HepG2 (cell line): ENCODE data around the gene KCTD1. TPM values are rescaled to one million over a fixed set of nuclear protein-coding genes. Genes with fewer than 3 reads are reported as not detected.

Experiments used
- ATAC-seq: fragments of 200-7000 bp; cut with Tn5 transposase; 3 replicates; pipeline ENCODE4 v1.9.1; 2020; ENCODE audit warnings: mild to moderate bottlenecking, moderate library complexity
- BruUV-seq: library from RNA; stranded (reverse); fragments of 400-500 nt; replicated peaks from 2 replicates; lab custom pipeline; 2021; lab: Mats Ljungman, UMichigan
- CTCF ChIA-PET: fragments of 300-600 bp; formaldehyde crosslinking; extraction: SDS; loops from one replicate; lab custom pipeline; 2021; ENCODE audit warnings: low total read pairs, inconsistent platforms, low intra/inter-chr PET ratio; lab: Yijun Ruan, JAX
- POLR2A ChIA-PET: fragments of 350-600 bp; sonication (Branson Sonifier 250); formaldehyde crosslinking; loops from one replicate; lab custom pipeline; 2020; ENCODE audit warnings: antibody characterized with exemption, inconsistent platforms; lab: Yijun Ruan, JAX
- DNase-seq: peaks from one replicate; pipeline ENCODE4 v3.0.0-alpha.2; 2015; ENCODE audit warnings: low spot score
- FAIRE-seq: peaks from 3 replicates; lab custom pipeline; 2011; peaks lifted over from hg19 to GRCh38; lab: Jason Lieb, UNC
- H2AFZ ChIP-seq: one replicate; pipeline ENCODE4 v1.6.1; 2011; ENCODE audit warnings: low read length, inconsistent platforms
- H3K27ac ChIP-seq: fragments of 300-600 bp; 3 replicates; pipeline ENCODE4 v1.8.0; 2011; ENCODE audit warnings: mixed run types, mild to moderate bottlenecking, mixed read lengths, low read length, inconsistent platforms; ENCODE audit not compliant: insufficient read depth; ENCODE audit errors: extremely low read length
- H3K27me3 ChIP-seq, 2 experiments: fragments of 200-600 bp in 1 of 2; 2 replicates in 1 of 2; 3 replicates in 1 of 2; pipeline versions ENCODE4 v1.6.0 to v1.8.0; 2011; ENCODE audit warnings: low read length in 2 of 2, mild to moderate bottlenecking in 2 of 2, moderate library complexity in 2 of 2, inconsistent platforms in 1 of 2; ENCODE audit not compliant: insufficient read depth in 2 of 2, control insufficient read depth in 1 of 2
- H3K36me3 ChIP-seq, 2 experiments: fragments of 200-600 bp in 1 of 2; replicated peaks in 1 of 2; 2 replicates in 1 of 2; 3 replicates in 1 of 2; pipeline versions ENCODE4 v1.5.1 to v1.8.0; 2011; ENCODE audit warnings: low read length in 2 of 2, inconsistent platforms in 1 of 2; ENCODE audit not compliant: insufficient read depth in 2 of 2, control insufficient read depth in 1 of 2
- H3K4me1 ChIP-seq: 2 replicates; pipeline ENCODE4 v1.5.1; 2012; ENCODE audit warnings: low read length, inconsistent platforms; ENCODE audit not compliant: insufficient read depth
- H3K4me2 ChIP-seq: 2 replicates; pipeline ENCODE4 v1.6.0; 2011; ENCODE audit warnings: low read depth, low read length, inconsistent platforms
- H3K4me3 ChIP-seq, 3 experiments: fragments of 200-600 bp in 1 of 3; sonication (generic), shearing (Covaris generic) in 1 of 3; replicated peaks in 1 of 3; 2 replicates each; pipeline ENCODE4 v1.5.1; 2011 to 2016; ENCODE audit warnings: low read length in 3 of 3, inconsistent platforms in 2 of 3, low read depth in 2 of 3, mild to moderate bottlenecking in 2 of 3, control low read depth in 1 of 3, mixed read lengths in 1 of 3; ENCODE audit not compliant: insufficient read depth in 1 of 3
- H3K79me2 ChIP-seq: one replicate; pipeline ENCODE4 v1.6.1; 2011; ENCODE audit warnings: low read length, inconsistent platforms; ENCODE audit not compliant: insufficient read depth
- H3K9ac ChIP-seq: 2 replicates; pipeline ENCODE4 v1.6.0; 2011; ENCODE audit warnings: mild to moderate bottlenecking, low read depth, low read length, inconsistent platforms; ENCODE audit not compliant: insufficient read depth
- H3K9me3 ChIP-seq: 2 replicates; pipeline ENCODE4 v1.5.1; 2012; ENCODE audit warnings: mild to moderate bottlenecking, low read length
- H4K20me1 ChIP-seq: 2 replicates; pipeline ENCODE4 v1.6.0; 2011; ENCODE audit warnings: inconsistent platforms, mild to moderate bottlenecking, low read length, moderate library complexity; ENCODE audit not compliant: insufficient read depth
- CBX1 ChIP-seq: IDR thresholded peaks from one replicate; pipeline ENCODE4 v1.6.1; 2016; ENCODE audit warnings: antibody characterized with exemption, low read depth
- CC2D1A ChIP-seq: sonication (generic); formaldehyde crosslinking; IDR thresholded peaks from 2 replicates; pipeline ENCODE4 v1.8.1; 2023; ENCODE audit warnings: mild to moderate bottlenecking, missing genetic modification reagents
- GFI1 ChIP-seq: sonication (generic); formaldehyde crosslinking; IDR thresholded peaks from 2 replicates; pipeline ENCODE4 v1.5.0; 2020; ENCODE audit warnings: missing genetic modification reagents, mild to moderate bottlenecking, borderline replicate concordance
- HDAC6 ChIP-seq: fragments of 200-600 bp; sonication (generic); IDR thresholded peaks from 2 replicates; pipeline ENCODE4 v1.7.0; 2017; ENCODE audit warnings: mild to moderate bottlenecking, antibody characterized with exemption, low read length, low read depth
- KDM2A ChIP-seq: sonication (generic); formaldehyde crosslinking; IDR thresholded peaks from 2 replicates; pipeline ENCODE4 v1.4.0; 2020; ENCODE audit warnings: low read depth, missing genetic modification reagents, borderline replicate concordance
- PAXIP1 ChIP-seq: sonication (generic); formaldehyde crosslinking; conservative IDR thresholded peaks from 2 replicates; pipeline ENCODE4 v1.4.0; 2020; ENCODE audit warnings: mild to moderate bottlenecking, missing genetic modification reagents, moderate library complexity
- PPARG ChIP-seq: conservative IDR thresholded peaks from 2 replicates; pipeline ENCODE4 v1.6.1; 2016; ENCODE audit warnings: missing biosample characterization, missing genetic modification reagents
- ZBTB7A ChIP-seq: sonication (generic); formaldehyde crosslinking; IDR thresholded peaks from 2 replicates; pipeline ENCODE4 v1.8.0; 2022; ENCODE audit warnings: mild to moderate bottlenecking, missing genetic modification reagents
- WGBS: methylation state at CpG from one replicate; pipeline ENCODE4 v1.1.6; 2017; ENCODE audit warnings: low lambda C conversion rate; 5-methylcytosine and 5-hydroxymethylcytosine counted together
- in situ Hi-C: cut with HindIII; loops from 2 replicates; pipeline ENCODE4 v1.10.0; 2017; ENCODE audit warnings: low pct_unique_long_range_greater_than_20kb; ENCODE audit not compliant: extremely low pct_ligation_motif_present
- intact Hi-C: fragments of 100-400 bp; cut with micrococcal nuclease; formaldehyde crosslinking; loops from one replicate; pipeline ENCODE4 v1.10.0; 2022; ENCODE audit not compliant: unreplicated experiment
- polyA plus RNA-seq, 8 experiments: library from polyadenylated mRNA; depleted of rRNA in 3 of 8; stranded (reverse) in 7 of 8; unstranded in 1 of 8; fragments of >200 nt; fragmentation: Illumina TruSeq in 4 of 8; extraction: Trizol in 4 of 8; gene quantifications; 2 replicates each; pipeline versions ENCODE4 v1.2.1 to v1.2.3, GENCODE V29; 2011 to 2016; ENCODE audit warnings: low read depth in 4 of 8, missing spikeins in 1 of 8, mixed read lengths in 1 of 8; ENCODE audit not compliant: insufficient read depth in 1 of 8
- total RNA-seq, 5 experiments: library from RNA; depleted of rRNA; stranded (reverse); fragments of >200 nt; fragmentation: Illumina TruSeq; extraction: Trizol; gene quantifications; 2 replicates each; pipeline ENCODE4 v1.2.3, GENCODE V29; 2016; ENCODE audit warnings: low read depth in 1 of 5
- TF ChIP-seq, protein P1 (sequence below): sonication (generic); formaldehyde crosslinking; IDR thresholded peaks from 2 replicates; pipeline ENCODE4 v1.4.0; 2020; ENCODE audit warnings: mild to moderate bottlenecking, missing genetic modification reagents
- TF ChIP-seq, protein P2 (sequence below): sonication (generic); formaldehyde crosslinking; IDR thresholded peaks from 2 replicates; pipeline ENCODE4 v1.5.0; 2020; ENCODE audit warnings: missing genetic modification reagents, mild to moderate bottlenecking, borderline replicate concordance
- TF ChIP-seq, protein P3 (sequence below): sonication (generic); formaldehyde crosslinking; IDR thresholded peaks from 2 replicates; pipeline ENCODE4 v1.5.0; 2020; ENCODE audit warnings: missing genetic modification reagents
- TF ChIP-seq, protein P4 (sequence below): sonication (generic); formaldehyde crosslinking; IDR thresholded peaks from 2 replicates; pipeline ENCODE4 v1.4.0; 2020; ENCODE audit warnings: missing genetic modification reagents

The KCTD1 gene
- total and polyA plus RNA-seq, 2 of the 13 experiments (the other 11 are each of a cell fraction or from before 2014, with no cell fraction given) = 2.7 to 6.8 TPM

- TF ChIP-seq, protein P1, sequence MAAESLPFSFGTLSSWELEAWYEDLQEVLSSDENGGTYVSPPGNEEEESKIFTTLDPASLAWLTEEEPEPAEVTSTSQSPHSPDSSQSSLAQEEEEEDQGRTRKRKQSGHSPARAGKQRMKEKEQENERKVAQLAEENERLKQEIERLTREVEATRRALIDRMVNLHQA (CRISPR knock-in tag) = no peak
- TF ChIP-seq PAXIP1 (CRISPR knock-in tag) = no peak
- no peak for TF ChIP-seq GFI1 (CRISPR knock-in tag)
- TF ChIP-seq, protein P2, sequence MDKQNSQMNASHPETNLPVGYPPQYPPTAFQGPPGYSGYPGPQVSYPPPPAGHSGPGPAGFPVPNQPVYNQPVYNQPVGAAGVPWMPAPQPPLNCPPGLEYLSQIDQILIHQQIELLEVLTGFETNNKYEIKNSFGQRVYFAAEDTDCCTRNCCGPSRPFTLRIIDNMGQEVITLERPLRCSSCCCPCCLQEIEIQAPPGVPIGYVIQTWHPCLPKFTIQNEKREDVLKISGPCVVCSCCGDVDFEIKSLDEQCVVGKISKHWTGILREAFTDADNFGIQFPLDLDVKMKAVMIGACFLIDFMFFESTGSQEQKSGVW (CRISPR knock-in tag) = no peak
- no peak for TF ChIP-seq HDAC6
- TF ChIP-seq, protein P3, sequence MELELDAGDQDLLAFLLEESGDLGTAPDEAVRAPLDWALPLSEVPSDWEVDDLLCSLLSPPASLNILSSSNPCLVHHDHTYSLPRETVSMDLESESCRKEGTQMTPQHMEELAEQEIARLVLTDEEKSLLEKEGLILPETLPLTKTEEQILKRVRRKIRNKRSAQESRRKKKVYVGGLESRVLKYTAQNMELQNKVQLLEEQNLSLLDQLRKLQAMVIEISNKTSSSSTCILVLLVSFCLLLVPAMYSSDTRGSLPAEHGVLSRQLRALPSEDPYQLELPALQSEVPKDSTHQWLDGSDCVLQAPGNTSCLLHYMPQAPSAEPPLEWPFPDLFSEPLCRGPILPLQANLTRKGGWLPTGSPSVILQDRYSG (CRISPR knock-in tag) = no peak
Measured at GRCh38 chr18:26502823-26503222, 45.5 kb downstream of the KCTD1 start (continued).

DNA sequence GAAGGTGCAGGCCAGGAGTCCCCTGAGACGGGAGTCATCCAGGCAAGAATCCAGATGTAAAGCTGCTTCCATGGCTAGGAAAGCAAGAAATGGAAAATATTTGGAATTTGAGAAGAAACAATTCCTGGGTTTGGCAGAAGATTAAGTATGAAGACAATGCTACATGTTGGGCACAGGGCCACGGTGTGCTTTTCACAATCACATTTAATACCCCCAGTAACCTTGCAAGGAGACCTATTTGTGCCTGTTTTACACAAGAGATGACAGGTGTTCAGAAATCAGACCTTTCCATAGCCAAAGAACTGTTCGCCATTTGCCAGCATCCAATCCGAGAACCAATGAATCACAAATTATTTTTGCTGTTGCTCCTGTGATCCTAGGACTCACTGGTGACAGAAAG lies 50.5 kb downstream of the KCTD1 start:
- Histone ChIP-seq H3K27ac (no peak overlapping the region), H3K9ac (no peak overlapping the region), H4K20me1 (no peaks in the 10 kb centered on the region), H3K27me3 (no peaks in the 10 kb centered on the region), H3K4me2 (no peak overlapping the region), H3K9me3 (no peaks in the 10 kb centered on the region), H3K4me3 (no peak overlapping the region), H2AFZ (no peak overlapping the region), H3K79me2 (no peaks in the 10 kb centered on the region), H3K4me1 (peaks cover 8% of the 10 kb centered on the region), H3K36me3 (peaks cover 0 to 3% of the 10 kb centered on the region in 2 experiments; a peak in 1 of 5 replicates)
- ATAC-seq = no peak
- BruUV-seq = no TSS peak
- DNase-seq = no peak
- FAIRE-seq = no peak
- intact Hi-C loops = no loop called here
- ChIA-PET CTCF (no interaction called here), POLR2A (no interaction called here)
- 88% methylated on average over 4 of the region's 4 CpGs for WGBS
- in situ Hi-C loops = no loop called here
- TF ChIP-seq CC2D1A (CRISPR knock-in tag) (no peak), ZBTB7A (CRISPR knock-in tag) (no peak), PPARG (CRISPR knock-in tag) (no peak), CBX1 (no peak), KDM2A (CRISPR knock-in tag) (no peak)
- TF ChIP-seq, protein P4, sequence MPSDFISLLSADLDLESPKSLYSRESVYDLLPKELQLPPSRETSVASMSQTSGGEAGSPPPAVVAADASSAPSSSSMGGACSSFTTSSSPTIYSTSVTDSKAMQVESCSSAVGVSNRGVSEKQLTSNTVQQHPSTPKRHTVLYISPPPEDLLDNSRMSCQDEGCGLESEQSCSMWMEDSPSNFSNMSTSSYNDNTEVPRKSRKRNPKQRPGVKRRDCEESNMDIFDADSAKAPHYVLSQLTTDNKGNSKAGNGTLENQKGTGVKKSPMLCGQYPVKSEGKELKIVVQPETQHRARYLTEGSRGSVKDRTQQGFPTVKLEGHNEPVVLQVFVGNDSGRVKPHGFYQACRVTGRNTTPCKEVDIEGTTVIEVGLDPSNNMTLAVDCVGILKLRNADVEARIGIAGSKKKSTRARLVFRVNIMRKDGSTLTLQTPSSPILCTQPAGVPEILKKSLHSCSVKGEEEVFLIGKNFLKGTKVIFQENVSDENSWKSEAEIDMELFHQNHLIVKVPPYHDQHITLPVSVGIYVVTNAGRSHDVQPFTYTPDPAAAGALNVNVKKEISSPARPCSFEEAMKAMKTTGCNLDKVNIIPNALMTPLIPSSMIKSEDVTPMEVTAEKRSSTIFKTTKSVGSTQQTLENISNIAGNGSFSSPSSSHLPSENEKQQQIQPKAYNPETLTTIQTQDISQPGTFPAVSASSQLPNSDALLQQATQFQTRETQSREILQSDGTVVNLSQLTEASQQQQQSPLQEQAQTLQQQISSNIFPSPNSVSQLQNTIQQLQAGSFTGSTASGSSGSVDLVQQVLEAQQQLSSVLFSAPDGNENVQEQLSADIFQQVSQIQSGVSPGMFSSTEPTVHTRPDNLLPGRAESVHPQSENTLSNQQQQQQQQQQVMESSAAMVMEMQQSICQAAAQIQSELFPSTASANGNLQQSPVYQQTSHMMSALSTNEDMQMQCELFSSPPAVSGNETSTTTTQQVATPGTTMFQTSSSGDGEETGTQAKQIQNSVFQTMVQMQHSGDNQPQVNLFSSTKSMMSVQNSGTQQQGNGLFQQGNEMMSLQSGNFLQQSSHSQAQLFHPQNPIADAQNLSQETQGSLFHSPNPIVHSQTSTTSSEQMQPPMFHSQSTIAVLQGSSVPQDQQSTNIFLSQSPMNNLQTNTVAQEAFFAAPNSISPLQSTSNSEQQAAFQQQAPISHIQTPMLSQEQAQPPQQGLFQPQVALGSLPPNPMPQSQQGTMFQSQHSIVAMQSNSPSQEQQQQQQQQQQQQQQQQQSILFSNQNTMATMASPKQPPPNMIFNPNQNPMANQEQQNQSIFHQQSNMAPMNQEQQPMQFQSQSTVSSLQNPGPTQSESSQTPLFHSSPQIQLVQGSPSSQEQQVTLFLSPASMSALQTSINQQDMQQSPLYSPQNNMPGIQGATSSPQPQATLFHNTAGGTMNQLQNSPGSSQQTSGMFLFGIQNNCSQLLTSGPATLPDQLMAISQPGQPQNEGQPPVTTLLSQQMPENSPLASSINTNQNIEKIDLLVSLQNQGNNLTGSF (CRISPR knock-in tag) = no peak
